AG08396 (cell line): ENCODE data around the gene OR1E1.
"Not testable (repeated sequence)": the region's sequence is repeated elsewhere in the genome, so short reads cannot be mapped to it uniquely, and the experiment has no call there.

ENCODE experiments used
- DNase-seq: peaks from one replicate; pipeline ENCODE4 v3.0.0; 2012; ENCODE audit warnings: low spot score, mixed read lengths

The OR1E1 gene, protein sequence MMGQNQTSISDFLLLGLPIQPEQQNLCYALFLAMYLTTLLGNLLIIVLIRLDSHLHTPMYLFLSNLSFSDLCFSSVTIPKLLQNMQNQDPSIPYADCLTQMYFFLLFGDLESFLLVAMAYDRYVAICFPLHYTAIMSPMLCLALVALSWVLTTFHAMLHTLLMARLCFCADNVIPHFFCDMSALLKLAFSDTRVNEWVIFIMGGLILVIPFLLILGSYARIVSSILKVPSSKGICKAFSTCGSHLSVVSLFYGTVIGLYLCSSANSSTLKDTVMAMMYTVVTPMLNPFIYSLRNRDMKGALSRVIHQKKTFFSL

DNA sequence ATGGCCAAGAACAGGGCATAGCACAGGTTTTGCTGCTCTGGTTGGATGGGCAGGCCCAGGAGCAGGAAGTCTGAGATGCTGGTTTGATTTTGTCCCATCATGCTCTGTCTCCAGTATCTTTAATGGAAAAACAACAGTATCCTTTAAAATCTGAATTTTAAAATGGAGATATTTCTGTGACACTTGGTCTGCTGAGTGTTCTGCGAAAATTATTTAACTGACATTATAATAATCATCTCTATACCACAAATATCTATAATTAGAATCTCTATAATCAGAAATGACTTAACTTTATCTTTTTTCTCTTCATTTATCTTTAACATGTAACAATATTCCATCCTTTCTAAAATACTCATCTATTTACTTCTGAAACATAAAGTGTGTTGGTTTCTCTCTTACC, at the start of gene OR1E1:
Gene OR1E1, minus strand, starts transcription at position 101 of the 400 bp plus-strand sequence. Its CDS starts 0 bp downstream, at position 101.
- no peak for DNase-seq

DNA sequence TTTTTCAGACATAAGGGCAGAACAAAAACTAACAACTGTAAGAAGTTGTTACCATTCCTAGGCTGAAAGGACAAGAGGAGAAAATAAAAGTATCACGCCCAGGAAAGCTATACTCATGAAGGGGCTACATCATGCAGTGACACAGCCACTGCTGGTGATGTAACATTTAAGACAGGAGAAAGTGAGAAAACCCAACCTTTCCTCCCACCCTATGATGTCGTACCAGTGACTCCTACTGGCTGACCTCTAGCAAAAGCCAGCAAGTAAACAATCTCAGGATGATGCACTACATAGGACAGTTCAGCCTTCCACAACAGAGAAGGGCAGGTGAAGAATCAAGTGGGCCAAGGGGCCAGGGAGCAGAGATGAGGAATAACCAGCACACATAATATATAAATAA, 49.4 kb upstream of the OR1E1 start:
- DNase-seq: no peak

DNA sequence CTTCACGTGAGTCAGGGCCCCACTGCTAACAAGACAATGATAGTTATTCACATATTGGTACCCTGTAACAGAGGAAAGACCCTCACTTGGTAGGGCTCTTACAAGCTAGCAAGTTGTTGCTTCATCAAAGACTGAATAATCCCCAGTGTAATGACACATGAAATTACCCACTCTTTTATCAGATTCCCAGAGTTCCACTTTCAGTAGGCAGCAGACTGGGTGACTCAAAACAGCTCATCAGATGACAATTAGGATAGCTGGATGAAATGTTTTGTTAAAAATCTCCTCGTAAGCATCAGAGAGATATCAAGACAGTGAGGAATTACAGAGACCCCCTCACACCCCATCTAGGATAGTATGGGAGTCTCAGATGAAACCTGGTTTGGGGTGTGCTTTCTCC, 42.2 kb upstream of the OR1E1 start:
- no peak for DNase-seq

DNA sequence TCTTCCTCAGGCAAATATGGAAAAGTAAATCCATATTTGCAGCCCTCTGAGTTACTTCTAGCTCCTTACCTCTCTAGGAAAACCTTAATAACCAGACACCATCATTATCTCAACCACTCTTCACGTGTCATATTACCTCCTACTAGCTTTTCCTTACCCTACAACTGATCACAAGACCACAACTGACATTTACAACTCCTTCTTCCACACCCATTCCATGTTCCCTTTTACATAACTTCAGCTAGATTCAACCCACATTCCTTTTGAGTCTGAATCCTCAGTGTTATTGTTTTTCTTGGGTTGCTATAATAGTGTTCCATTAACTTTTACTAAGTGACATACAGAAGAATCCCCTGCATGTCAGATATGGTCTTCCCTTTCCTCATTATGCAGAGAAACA, 40.2 kb upstream of the OR1E1 start:
- no peak for DNase-seq

DNA sequence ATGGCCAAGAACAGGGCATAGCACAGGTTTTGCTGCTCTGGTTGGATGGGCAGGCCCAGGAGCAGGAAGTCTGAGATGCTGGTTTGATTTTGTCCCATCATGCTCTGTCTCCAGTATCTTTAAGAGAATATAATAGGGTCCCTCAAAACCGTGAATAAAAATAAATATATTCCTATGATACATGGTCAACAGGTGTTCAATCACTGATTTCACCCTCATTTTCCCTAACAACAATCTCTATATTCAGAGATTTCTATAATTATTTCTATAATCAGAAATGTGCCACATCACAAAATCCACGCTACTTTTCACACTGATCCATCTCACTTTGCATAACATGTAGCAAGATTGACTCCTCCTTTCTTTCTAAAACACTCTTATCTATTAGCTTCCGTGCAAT, 35.5 kb upstream of the OR1E1 start, which contains the start of gene OR1E2:
Gene OR1E2, minus strand, starts transcription at position 101 of the 400 bp plus-strand sequence. Its CDS starts 0 bp downstream, at position 101.
- no peak for DNase-seq

DNA sequence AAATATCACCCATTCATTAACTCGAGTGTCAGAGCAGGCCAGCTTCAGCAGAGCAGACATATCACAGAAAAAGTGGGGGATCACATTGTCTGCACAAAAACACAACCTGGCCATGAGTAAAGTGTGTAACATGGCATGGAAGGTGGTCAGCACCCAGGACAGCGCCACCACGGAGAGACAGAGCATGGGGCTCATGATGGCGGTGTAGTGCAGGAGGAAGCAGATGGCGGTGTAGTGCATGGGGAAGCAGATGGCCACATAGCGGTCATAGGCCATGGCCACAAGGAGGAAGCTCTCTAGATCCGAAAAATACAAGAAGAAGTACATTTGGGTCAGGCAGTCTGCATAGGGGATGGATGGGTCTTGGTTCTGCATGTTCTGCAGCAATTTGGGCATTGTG, 35.0 kb upstream of the OR1E1 start:
- DNase-seq: not testable (repeated sequence)

DNA sequence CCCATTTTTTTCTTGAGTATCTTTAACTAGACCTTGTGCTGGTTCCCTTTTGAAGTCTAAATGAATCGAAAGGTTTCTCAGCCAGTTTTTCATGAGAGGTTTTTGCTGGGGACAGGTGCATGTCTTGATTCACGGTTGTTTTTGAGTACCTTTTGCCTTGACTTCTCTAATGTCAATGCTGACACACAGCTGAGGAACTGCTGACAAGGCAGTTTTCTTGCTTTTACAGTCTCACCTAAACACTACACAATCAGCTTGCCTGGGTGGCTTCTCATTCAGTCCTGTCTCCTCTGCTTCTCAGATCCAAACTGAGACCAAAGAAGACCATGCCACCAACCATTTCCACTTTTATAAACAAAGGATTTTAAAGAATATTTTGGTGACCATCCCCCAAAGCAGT, 20.0 kb upstream of the OR1E1 start:
- no peak for DNase-seq

DNA sequence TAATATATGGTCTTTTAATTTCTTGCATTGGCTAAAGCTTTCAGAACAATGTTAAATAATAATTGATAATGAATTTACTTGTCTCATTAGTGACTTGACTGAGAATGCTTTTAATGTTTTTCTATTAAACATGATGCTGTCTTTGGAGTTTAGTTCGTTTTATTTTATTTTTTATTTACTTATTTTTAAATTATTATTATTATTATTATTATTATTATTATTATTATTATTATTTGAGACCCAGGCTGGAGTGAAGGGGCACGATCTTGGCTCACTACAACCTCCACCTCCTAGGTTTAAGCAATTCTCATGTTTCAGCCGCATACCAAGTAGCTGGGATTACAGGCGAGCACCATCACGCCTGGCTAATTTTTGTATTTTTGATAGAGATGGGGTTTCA, 17.4 kb upstream of the OR1E1 start:
- no peak for DNase-seq

DNA sequence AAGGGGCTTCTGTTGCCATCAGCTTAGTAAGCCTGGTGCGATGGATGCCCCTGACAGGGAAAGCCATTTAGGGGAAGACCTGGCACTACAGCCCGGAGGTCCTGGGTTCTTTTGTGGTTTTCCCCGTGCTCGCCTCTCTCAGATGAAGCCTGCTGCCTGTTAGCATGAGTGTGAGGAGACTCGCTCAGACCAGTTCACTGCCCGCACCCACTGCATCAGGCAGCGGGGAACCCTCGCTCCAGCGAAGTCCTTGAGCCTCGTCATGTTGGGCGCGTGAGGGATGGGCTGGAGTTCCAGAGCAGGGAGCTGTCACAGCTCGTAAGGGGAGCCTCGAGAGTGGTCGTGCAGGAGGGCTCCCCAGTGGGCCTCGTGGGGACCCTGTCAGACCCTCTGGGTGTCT, 14.0 kb upstream of the OR1E1 start:
- not testable (repeated sequence) for DNase-seq

DNA sequence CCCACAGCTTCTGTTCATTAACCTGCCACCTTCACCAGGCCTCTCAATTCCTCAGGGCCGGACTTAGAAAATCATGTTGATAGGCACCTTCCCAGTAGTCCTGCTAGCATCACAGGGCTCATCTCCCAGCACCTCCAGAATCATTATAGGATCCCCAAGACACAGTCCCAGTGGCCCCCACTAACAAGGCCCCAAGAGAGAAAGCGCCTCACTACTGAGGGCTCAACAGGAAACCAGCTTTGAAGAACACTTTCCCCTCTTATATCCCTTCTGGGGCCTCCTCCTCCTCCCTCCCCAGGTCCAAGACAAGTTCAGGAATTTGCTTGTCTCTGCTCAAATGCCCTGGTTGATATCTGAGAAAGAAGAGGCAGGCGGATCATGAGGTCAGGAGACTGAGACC, 12.9 kb upstream of the OR1E1 start, which contains the start of gene OR3A3:
Gene OR3A3, plus strand, starts transcription at position 301 of the 400 bp plus-strand sequence.
- no peak for DNase-seq

DNA sequence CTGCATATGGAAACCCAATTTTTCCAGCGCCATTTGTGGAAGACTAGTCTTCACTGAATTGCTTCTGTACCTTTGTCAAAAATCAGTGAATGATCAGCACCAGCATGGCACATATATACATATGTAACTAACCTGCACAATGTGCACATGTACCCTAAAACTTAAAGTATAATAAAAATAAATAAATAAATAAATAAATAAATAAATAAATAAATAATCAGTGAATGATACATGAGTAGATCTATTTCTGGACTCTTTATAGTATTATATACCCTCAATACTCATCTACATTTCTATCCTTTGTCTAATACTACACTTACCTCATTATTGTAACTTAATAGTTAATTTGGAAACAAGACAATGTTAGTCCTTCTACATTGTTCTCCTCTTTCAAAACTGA, 5.6 kb upstream of the OR1E1 start:
- not testable (repeated sequence) for DNase-seq

DNA sequence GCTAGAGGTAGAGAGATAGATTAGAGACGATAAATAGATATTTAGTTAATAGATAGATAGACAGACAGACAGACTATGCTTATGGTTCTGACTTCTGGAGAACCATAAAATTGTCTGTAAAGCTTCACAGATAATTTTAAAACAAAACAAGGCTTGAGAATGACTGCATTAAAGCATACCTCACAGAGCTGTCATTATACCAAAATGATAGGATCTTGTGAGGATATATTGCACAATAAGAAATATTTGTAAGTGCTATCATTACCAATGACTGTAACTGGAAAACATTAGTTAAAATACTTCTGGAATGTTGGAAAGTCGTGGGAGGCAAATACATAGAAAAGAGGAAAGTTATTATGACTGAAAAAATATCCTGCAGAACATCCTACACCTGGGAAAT, 3.6 kb upstream of the OR1E1 start:
- no peak for DNase-seq

DNA sequence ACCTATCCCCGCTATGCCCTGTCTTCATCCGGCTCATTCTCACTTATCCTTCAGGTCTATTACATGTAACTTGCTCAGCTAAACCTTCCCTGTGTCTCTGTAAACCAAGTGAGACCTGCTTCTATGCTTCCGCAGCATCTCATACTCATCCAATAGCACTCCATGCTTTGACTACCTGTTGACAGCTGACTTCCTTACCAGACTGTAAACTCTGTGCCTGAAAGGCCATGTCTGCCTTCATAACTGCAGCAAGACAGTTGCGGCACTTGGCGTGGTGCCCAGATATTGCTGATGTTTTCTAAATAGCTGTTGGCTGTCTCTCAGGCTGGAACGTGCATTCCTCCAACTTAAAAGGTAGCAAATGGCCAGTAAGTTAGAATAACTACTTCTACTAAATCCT, 1.8 kb upstream of the OR1E1 start:
- DNase-seq: no peak

DNA sequence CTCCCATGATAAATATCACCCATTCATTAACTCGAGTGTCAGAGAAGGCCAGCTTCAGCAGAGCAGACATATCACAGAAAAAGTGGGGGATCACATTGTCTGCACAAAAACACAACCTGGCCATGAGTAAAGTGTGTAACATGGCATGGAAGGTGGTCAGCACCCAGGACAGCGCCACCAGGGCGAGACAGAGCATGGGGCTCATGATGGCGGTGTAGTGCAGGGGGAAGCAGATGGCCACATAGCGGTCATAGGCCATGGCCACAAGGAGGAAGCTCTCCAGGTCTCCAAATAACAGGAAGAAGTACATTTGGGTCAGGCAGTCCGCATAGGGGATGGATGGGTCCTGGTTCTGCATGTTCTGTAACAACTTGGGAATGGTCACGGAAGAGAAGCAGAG, 409 bp downstream of the OR1E1 start:
- not testable (repeated sequence) for DNase-seq

DNA sequence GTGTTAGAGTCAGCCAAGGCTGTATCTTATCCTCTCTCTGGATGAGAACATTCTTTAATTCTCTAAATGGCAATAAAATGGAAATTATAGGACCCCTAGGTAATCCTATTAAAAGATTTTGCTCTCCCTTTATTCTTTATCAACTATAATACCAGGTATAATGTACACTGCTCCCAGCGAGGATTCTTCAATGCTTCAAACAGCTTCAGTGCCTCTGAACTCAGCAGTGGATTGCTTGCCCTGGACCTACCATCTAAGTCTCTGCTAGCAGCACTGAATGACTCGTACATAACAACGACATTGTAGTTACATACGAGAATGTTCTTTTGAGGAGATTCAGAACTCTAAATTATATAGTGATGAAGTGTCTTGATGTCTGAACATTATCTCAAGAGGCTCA, 8.4 kb downstream of the OR1E1 start:
- no peak for DNase-seq

DNA sequence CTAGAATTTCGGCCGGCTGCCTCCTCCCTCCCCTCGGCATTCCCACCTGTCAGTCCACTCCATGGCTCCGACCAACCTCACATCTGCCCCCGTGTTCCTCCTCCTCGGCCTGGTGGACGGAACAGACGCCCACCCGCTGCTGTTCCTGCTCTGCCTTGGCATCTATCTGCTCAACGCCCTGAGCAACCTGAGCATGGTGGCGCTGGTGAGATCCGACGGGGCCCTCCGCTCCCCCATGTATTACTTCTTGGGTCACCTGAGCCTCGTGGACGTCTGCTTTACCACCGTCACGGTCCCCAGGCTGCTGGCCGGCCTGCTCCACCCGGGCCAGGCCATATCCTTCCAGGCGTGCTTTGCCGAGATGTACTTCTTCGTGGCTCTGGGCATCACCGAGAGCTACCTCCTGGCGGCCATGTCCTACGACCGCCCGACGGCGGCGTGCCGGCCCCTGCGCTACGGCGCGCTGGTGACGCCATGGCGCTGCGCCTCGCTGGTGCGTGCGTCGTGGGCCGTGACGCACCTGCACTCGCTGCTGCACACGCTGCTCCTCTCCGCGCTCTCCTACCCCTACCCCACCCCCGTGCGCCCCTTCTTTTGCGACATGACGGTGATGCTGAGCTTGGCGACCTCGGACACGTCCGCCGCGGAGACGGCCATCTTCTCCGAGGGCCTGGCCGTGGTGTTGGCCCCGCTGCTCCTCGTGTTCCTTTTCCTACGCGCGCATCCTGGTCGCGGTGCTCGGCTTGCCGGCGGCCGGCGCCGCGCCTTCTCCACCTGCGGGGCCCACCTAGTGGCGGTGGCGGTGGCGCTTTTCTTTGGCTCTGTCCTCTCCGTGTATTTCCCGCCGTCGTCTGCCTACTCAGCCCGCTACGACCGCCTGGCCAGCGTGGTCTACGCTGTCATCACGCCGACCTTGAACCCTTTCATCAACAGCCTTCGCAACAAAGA, 12.1 kb downstream of the OR1E1 start, which contains the start of gene OR3A2:
Gene OR3A2, minus strand, starts transcription at position 440 of the 948 bp plus-strand sequence.
- DNase-seq: no peak

DNA sequence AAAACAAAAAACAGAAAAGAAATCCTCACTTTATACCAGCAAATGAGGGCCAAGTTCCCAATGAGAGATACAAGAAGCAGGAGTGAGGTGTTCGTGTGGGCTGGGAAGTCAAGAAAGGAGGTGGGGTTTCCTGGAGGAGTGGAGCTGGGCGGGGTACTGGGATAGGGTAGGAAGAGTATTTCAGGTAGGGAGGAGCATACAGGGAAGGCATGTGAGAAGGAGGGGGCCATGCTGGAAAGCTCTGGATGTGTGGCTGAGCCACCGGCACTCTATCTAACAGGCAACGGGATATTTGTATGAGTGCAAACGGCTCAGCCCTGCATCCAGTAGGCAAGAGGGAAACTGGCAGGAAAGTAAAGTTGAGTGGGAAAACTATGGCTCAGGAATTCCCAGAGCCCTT, 16.3 kb downstream of the OR1E1 start:
- no peak for DNase-seq

DNA sequence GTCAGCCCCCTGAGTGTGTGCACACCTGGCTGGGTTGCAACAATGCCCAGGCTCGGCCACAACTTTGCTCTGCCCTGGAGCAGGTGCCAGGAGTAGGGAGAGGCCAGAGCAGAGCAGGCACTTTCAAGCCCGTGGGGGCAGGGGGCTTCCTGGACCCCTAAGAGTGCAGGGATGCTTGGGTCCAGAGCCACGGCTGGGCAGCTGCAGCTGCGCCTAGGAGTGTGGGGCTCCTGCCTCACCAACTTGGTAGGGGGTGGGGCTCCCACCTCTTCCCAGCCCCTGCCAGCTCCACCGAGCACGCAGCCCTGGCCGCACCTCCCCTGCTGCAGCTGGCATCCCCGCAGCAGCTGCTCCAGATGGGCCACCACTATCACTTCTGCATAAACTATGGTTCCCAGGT, 19.9 kb downstream of the OR1E1 start:
- DNase-seq: no peak

DNA sequence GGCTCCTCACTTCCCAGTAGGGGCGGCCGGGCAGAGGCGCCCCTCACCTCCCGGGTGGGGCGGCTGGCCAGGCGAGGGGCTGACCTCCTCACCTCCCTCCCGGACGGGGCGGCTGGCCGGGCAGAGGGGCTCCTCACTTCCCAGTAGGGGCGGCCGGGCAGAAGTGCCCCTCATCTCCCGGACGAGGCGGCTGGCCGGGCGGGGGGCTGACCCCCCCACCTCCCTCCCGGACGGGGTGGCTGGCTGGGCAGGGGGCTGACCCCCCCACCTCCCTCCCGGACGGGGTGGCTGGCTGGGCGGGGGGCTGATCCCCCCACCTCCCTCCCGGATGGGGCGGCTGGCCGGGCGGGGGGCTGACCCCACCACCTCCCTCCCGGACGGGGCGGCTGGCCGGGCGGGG, 27.0 kb downstream of the OR1E1 start:
- not testable (repeated sequence) for DNase-seq
